Kidney (tissue), 14 donors: ENCODE results near the gene RIMS1. TPM values are rescaled to one million over a fixed set of nuclear protein-coding genes. Genes with fewer than 3 reads are reported as not detected.

ENCODE experiments used
- DNase-seq, 5 donors: peaks; one replicate each; pipeline ENCODE4 v3.0.0-alpha.2; 2013 to 2020
- FAIRE-seq: peaks from 2 replicates; lab custom pipeline; 2012; peaks lifted over from hg19 to GRCh38; lab: Jason Lieb, UNC
- H3K27ac ChIP-seq, 2 donors: one replicate each; pipeline ENCODE4 v1.7.0; 2013; ENCODE audit warnings: low read depth in 2 of 2, low read length in 2 of 2, inconsistent platforms in 1 of 2
- H3K27me3 ChIP-seq: one replicate; pipeline ENCODE4 v1.7.1; 2013; ENCODE audit warnings: low read length, inconsistent platforms; ENCODE audit not compliant: control insufficient read depth, insufficient read depth
- H3K36me3 ChIP-seq, 3 donors: one replicate each; pipeline versions ENCODE4 v1.7.0 to v1.7.1; 2013; ENCODE audit warnings: low read length in 3 of 3, control low read depth in 1 of 3, inconsistent platforms in 1 of 3; ENCODE audit not compliant: insufficient read depth in 3 of 3, control insufficient read depth in 2 of 3
- H3K4me1 ChIP-seq, 3 donors: one replicate each; pipeline versions ENCODE4 v1.7.0 to v1.7.1; 2013; ENCODE audit warnings: low read length in 3 of 3, inconsistent platforms in 1 of 3, low read depth in 1 of 3; ENCODE audit not compliant: control insufficient read depth in 2 of 3, insufficient read depth in 2 of 3
- H3K4me3 ChIP-seq, 3 donors: one replicate each; pipeline versions ENCODE4 v1.7.0 to v1.8.1; 2013; ENCODE audit warnings: low read length in 3 of 3, control low read depth in 1 of 3, inconsistent platforms in 1 of 3
- H3K9ac ChIP-seq, 3 donors: one replicate each; pipeline versions ENCODE4 v1.7.0 to v1.7.1; 2013; ENCODE audit warnings: low read length in 3 of 3, control low read depth in 1 of 3, inconsistent platforms in 1 of 3
- H3K9me3 ChIP-seq, 3 donors: one replicate each; pipeline versions ENCODE4 v1.7.0 to v1.7.1; 2013; ENCODE audit warnings: low read length in 3 of 3, control low read depth in 1 of 3, inconsistent platforms in 1 of 3; ENCODE audit not compliant: control insufficient read depth in 2 of 3, insufficient read depth in 1 of 3
- CTCF ChIP-seq: IDR thresholded peaks from 3 replicates; pipeline ENCODE4 v1.5.1; 2012; ENCODE audit warnings: mild to moderate bottlenecking, moderate library complexity, borderline replicate concordance; ENCODE audit not compliant: insufficient read depth; ENCODE audit errors: extremely low read depth
- intact Hi-C: fragments of 100-400 bp; cut with DNase I; formaldehyde crosslinking; loops from one replicate; pipeline ENCODE4 v1.11.1; 2022
- polyA plus RNA-seq: library from polyadenylated mRNA; stranded (reverse); fragments of 350-450 nt; fragmentation: Illumina TruSeq; extraction: RNeasy Lipid Tissue Mini Kit (QIAGEN cat#74804); gene quantifications from one replicate; pipeline ENCODE4 v1.2.3, GENCODE V29; 2014; ENCODE audit warnings: low read depth, low replicate concordance; ENCODE audit not compliant: insufficient read depth
- total RNA-seq: library from RNA; stranded (reverse); fragmentation: NEBNext Ultra II Directional; extraction: Animal tissue kit (Norgen Biotek cat#: 25700); gene quantifications from one replicate; pipeline ENCODE4 v1.2.1, GENCODE V29; 2021
- donor health status: control.
- donor health status: control.
- donor health status: control.
- donor health status: control.
- donor health status: control.
- donor health status: DM: yes; HTN: yes; CAD: no.
- donor health status: Normal renal cell carcinoma (clear cell type).

The RIMS1 gene
- total and polyA plus RNA-seq, 2 donors from 2014 or later, result 4.5 TPM; not detected in 1

GRCh38 chr6:71855406-71855805 lies 30.9 kb upstream of the RIMS1 start:
- no peak overlapping the region for H3K4me3 ChIP-seq
- no peaks in the 10 kb centered on the region for H3K36me3 ChIP-seq
- no peak overlapping the region for H3K9ac ChIP-seq
- no peak overlapping the region for H3K27ac ChIP-seq
- no peak for FAIRE-seq
- H3K9me3 ChIP-seq, result no peaks in the 10 kb centered on the region
- no peaks in the 10 kb centered on the region for H3K27me3 ChIP-seq
- DNase-seq, result peak in 1 of 5 donors; percentile 12
- intact Hi-C loops, result no loop called here
- H3K4me1 ChIP-seq, result no peaks in the 10 kb centered on the region
- no peak for TF ChIP-seq CTCF

GRCh38 chr6:71879016-71879415 lies 7.3 kb upstream of the RIMS1 start:
- no peaks in the 10 kb centered on the region for H3K27me3 ChIP-seq
- DNase-seq (no peak), FAIRE-seq (no peak)
- intact Hi-C loops, result no loop called here
- H3K9me3 ChIP-seq, result no peaks in the 10 kb centered on the region
- no peaks in the 10 kb centered on the region for H3K36me3 ChIP-seq
- no peaks in the 10 kb centered on the region for H3K4me1 ChIP-seq
- H3K4me3 ChIP-seq, result no peak overlapping the region
- no peak overlapping the region for H3K27ac ChIP-seq
- TF ChIP-seq CTCF, result no peak
- H3K9ac ChIP-seq, result no peak overlapping the region

- no peak overlapping the region for H3K9ac ChIP-seq
Observed at GRCh38 chr6:71887006-71887743, 825 bp downstream of the RIMS1 start.

More at GRCh38 chr6:71887006-71887743, 825 bp downstream of the RIMS1 start:
- H3K4me3 ChIP-seq, result no peak overlapping the region
- peak; percentile 5 to 60 (median 21) for DNase-seq
- no peak for FAIRE-seq
- H3K27ac ChIP-seq, result no peak overlapping the region
- H3K9me3 ChIP-seq, result no peaks in the 10 kb centered on the region
- H3K36me3 ChIP-seq, result no peaks in the 10 kb centered on the region
- peaks cover 0 to 3% (median 0%) of the 10 kb centered on the region in 3 donors for H3K4me1 ChIP-seq
- intact Hi-C loops, result no loop called here
- H3K27me3 ChIP-seq, result peaks cover 6% of the 10 kb centered on the region
- no peak for TF ChIP-seq CTCF
